ENCODE data around the gene FCMR.

Gene FCMR

DNA sequence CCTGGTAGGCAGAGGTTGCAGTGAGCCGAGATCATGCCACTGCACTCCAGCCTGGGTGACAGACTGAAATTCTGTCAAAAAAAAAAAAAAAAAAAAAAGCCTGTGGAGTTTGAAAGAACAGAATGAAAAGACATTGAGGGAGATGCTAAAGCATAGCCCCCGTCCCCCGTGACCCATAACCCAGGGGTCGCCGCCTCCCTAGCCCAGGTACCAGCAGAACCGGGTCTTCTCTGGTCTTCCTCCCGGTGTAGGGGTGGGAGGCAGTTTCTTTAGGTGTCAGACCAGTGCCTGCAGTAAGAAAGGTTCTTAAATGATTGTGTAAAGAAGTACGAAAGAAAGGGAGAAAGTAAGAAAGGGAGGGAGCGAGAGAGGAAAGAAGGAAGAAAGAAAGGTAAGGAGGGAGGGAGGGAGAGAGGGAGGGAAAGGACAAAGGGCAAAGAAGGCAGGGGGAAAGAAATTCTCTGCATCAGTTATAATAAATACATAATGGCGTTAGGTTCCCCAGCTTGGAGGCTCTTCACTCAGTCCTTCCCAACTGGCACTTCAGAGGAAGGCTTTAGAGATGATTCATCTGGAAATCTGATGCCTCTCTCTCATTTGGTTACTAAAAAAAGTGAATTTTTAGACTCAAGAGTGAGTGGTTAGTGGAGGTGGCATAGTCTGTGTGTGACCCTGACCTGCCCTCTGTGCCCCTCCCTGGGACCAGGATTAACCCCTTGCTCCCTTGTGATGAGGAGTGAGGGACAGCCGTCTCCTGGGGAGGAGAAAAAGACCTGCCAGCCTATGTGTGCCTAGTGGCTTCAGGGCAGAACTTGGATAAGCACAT, 23.4 kb downstream of the FCMR start:
- no peak for DNase-seq

DNA sequence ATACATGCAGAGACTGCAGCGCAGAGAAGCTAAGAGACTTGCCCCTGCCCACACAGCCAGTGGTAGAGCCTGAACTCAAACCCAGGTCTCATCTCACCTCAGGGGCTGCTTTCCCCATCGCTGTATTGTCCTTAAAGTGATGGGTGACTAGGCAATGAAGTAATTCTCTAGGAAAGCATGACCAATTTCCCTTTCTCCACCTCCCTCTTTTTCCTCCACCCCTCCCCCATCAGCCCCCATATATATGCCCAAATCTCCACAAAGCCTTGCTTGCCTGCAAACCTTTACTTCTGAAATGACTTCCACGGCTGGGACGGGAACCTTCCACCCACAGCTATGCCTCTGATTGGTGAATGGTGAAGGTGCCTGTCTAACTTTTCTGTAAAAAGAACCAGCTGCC, 24.6 kb downstream of the FCMR start, which contains the start of gene IL24:
TSS of gene IL24 (plus strand) at position 269 of the 400 bp plus-strand sequence. CDS start 390 bp downstream, outside the sequence.
- DNase-seq: no peak

DNA sequence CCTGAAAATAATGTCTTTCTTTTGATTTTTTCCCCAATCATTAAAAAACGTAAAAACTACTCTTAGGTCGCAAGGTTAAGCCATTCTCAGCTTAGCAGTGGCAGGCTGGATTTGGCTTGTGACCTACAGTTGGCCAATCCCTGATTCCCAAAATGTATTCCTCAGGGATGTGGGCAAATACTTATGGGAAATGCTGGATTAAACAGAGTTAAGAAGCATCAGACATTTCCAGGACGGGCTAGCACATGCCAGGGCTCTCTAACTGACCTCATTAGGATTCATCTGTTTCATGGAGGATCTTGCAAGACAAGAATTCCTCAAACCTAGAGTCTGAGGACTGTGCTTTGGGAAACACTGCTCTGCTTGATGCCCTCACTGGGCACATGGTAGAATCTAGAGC, 25.5 kb downstream of the FCMR start:
- DNase-seq: no peak

DNA sequence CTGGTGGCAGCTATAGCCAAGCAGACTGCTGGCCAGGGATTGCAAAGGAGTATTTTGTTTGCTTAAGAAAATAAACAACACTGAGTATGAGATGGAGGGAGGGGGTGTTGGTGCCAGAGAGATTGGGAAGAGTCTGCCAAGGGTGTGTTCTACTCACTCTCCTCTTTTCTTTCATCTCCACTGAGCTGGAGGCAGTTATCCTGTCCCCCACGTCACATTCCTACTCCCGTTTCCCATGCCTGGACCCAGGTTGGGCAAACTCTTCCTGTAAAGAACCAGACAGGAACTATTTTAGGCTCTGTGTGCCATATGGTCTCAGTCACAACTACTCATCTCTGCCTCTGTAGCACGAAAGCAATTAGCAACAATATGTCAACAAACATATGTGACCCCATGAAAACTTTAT, 25.9 kb downstream of the FCMR start:
- DNase-seq: no peak

DNA sequence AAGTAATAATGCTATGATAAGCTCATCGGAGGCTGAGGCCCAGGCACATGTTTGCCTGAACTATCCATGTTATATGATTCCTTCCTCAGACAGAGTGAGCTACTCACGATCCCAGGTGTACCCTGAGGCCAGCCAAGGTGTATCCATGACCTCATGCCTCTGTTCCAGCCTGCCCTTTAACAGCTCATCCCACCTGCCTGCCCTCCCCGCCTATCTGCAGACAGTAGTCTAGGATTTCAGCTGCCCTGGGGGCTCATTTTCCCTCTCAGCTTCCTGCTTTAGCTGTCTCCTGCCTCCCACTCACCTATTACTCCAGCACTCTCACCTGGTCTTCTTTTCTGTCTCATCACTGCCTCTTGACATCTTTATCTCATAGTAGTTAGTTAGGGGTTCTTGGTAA, 26.4 kb downstream of the FCMR start:
- DNase-seq: no peak

DNA sequence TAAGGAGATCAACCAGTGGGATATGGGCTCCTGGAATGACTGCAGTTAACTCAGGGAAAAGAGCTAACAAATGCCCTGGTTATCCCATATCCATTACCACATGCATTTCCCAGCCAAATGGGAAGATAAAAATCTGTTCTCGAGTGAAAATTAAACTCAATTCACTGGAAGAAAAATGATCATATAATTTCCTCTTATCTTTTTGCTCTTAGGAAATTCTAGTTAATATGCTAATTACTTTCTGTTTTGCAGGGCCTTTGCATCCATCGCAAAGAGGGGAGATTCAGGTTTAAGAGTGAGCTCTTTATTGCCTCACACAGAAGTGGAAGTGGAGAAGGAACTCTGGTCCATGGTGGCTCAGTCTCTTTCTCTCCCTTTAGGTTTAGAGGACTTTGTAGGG, 28.4 kb downstream of the FCMR start:
- DNase-seq: no peak

DNA sequence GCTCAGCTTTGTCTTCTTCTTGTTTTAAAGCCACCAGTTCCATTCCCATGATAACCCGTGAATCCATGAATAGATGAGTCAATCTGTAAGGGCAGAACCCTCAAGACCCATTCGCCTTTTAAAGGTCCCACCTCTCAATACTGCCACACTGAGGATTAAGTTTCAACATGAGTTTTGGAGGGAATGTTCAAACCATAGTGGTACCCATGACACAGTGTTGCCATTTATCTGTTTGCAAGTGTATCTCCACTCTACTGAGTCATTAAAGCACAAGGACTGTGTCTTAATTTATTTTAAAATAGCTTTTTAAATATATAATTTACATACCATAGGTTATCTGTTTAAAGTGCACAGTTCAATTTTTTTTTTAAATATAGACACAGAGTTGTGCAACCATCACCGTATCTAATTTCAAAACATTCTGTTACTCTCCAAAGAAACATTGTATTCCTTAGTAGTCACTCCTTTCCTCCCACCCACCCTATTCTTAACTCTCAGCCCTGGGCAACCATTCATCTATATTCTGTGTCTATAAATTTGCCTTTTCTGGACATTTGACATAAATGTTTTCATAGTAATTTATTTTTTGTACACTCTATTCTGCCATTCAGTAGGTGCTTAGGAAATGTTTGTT, 29.3 kb downstream of the FCMR start:
- DNase-seq: no peak

DNA sequence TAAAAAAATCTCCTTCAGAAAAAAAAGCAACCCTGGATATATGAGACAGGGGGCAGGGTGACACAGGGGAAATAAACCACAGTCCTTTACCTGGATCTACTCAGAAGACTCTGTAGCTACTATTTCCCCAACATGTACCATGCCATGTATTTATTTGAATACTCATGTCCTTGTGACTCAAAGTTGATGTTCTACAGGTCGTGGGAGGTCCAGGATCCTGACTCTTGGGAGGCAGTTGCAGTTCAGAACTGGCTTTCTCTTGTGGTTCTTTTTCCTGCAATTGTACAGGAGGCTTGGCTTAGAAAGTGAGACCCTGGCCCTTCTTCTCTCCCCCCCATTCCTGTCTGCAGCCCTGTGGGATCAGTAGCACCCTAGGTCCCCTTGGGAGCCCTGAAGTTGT, 30.3 kb downstream of the FCMR start:
- no peak for DNase-seq

DNA sequence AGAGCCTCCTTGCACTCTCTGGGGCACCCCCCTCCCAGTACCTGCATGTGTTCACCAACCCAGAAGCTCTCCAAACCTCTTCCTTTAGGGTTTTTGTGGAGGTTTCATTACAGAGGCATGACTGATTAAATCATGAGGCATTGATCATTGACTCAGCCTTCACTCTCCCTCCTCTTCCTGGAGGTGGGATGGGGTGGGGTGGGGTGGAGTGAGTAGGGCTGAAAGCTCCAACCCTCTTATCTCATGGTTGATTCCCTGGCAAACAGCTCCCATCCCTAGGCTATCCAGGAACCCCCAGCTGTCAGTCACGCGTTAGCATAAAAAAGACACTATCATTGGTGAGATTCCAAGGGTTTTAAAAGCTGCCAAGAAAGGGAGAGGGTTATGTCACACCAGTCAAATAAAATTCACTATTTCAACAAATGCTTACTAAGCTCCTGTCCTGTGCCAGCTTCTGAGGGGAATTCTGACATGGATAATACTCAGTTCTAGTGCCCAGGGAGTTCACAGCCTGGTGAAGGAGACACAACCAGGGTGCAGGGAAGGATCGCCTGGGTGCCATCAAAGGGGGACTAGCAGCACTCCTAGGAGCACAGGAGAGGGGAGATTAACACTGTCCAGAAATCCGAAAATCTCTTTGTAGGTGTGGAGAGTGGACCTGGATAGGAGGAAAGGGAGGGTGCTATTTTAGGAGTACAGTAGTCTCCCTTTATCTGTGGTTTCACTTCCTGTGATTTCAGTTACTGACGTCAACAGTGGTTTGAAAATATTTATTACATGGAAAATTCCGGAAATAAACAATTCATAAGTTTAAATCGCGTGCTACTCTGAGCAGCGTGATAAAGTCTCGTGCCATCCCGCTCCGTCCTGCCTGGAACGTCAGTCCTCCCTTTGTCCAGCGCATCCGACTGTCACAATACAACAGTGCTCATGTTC, 31.3 kb downstream of the FCMR start:
- peak; percentile 35 for DNase-seq

DNA sequence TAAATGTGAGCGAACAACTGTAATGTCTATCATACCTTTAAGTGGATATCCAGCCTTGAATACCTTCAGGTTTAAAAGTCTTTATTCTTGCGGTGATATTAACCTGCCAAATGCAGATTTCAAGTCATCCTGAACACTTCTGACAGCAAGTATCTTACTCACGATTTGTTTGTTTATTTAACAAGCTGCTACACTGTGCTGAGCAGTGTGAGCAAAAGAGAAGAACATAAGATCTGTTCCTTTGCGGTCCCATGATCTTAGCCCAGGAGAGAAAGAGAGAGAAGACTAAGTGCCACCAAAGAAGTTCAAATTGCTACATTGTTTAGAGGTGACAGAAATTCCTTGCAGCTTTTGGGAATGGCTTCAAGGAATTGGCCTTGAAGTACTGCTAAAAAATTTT, 34.0 kb downstream of the FCMR start:
- no peak for DNase-seq

DNA sequence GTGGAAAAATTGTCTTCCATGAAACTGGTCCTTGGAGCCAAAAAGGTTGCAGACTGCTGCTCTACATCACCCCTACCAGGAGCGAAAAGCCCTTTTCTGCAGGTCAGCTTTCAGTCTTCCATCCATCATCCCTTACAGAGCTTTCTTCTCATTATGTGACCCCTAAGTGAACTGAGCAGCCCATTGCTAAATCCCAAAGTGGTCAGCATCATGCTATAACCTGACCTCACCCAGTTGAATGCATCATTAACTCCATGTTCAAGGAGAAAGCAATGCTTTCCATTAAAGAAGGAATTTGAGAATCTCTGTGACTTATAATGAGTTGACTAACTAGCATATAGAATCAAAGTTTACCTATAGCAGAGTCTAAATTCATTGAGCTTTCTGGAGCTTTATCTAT, 34.9 kb downstream of the FCMR start:
- no peak for DNase-seq

DNA sequence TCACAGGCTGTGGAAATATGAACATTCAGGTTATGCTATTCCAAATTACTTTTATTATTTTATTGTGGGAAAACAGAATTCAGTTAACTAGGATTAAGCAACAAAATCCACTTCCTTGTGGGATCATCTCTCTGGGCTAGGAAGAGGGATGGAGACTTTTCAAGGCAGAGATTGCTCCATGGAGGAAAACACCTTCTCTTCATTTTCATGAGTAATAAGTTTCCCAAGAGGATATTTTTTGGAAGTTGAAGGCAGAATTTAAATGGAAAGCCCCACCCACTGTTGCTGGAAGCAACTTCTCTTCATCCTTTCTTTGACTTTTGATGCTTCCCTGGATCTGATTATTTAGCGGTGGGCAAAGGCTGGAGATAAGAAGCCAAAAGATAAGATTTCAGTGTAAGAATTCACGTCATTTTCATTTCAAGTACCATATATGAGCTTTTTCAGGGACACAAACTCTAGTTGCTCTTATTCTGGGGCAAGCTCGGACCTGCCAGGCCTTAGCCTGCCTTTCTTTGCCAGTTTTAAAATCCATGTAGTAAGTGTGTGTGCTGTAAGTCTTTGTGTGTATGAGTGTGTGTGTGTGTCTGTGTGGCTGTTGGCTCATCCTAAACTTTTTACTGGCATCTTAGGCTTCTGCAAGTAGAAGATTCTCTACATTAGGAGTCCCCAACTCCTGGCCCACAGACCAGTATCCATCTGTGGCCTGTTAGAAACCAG, 36.2 kb downstream of the FCMR start:
- DNase-seq: no peak

DNA sequence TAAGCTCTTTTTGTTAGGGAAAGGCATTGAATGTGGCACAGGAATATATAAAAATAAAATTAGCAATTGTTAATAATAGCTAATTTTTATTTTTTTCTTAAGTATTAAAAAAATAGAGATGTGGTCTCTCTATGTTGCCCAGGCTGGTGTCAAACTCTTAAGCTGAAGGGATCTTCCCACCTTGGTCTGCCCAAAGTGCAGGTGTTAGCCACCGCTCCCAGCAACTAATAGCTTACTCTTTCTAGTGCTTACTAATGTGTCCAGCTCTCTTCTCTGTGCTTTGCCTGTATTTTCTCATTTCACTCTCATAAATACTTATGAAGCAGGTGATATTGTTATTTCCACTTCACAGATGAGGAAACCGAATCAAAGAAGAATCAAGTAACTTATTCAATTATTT, 37.9 kb downstream of the FCMR start:
- no peak for DNase-seq

DNA sequence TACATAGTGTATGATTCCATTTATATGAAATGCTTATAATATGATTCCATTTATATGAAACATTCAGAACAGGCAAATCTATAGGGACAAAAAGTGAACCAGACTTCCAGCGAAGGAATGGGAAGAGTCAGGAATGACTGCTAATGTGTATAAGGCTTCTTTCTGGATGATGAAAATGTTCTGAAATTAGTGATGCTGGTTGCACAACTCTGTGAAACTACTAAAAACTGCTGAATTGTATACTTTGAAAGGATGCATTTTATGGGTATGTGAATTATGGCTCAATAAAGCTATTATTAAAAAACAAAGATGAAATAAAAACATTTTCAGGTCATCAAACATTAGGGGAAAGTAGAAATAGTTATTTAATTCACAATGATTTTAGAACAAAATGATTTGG, 38.6 kb downstream of the FCMR start:
- DNase-seq: no peak

DNA sequence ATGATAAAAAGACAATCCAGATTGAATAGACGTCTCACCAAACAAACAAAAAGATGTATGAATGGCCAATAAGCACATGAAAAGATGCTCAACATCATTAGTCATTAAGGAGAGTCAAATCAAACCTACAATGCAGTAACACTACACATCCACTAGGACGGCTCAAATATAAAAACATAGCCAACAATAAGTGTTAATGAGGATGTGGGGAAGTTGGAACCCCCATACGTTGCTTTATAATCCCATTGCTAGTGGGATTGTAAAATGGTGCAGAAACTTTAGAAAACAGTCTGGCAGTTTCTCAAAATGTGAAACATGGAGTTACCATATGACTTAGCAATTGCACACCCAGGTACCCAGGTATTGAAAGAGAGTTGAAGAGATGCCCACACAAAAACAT, 39.2 kb downstream of the FCMR start:
- peak; percentile 18 for DNase-seq

DNA sequence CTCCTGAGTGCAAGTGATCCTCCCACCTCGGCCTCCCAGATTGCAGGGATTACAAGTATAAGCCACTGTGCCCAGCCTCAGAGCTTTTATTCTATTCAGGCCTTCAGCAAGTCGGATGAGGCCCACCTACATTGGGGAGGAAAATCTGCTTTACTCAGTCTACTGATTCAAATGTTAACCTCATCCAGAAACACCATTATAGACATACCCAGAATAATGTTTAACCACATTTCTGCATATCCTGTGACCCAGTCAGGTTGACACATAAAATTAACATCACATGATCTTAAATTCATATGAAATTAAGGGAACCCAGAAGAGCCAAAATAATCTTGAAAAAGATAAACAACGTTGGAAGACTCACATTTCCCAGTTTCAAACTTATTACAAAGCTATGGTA, 41.4 kb downstream of the FCMR start:
- DNase-seq: no peak

DNA sequence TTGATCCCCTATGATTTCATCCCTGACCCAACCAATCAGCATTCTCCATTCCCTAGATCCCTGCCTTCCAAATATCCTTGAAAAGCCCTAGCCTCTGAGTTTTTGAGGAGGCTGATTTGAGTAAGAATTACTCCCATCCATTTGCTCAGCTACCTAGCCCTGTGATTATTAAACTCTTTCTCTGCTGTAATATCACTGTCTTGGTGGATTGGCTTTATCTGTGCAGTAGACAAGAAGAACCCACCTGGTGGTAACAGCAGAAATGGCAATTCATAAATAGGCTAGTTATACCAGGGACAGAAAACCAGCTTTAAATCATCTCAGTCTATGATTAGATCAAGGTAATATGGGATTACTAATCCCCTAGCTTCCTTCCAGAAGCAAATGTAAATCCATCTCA, 43.3 kb downstream of the FCMR start:
- peak; percentile 32 for DNase-seq

DNA sequence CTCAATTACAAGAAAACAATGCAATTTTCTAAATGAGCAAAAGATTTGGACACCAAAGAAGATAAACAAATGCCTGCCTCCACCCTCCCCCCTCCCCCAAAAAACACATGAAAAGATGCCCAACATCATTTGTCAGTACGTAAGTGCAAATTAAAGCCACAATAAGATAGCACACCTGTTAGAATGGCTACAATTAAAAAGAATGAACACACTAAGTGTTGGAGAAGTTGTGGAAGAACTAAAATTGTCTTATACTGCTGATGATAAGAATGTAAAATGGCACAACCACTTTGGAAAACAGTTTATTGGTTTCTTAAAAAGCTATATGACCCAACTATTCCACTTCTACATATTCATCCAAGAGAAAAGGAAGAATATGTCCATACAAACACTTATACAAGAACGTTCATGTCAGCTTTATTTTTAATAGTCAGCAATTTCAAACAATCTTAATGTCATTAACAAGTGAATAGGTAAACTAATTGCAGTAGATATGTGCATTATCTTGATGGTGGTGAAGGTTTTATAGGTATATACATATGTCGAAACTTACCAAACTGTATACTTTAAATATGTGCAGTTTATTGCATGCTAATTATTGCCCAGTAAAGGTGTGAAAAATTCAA, 45.9 kb downstream of the FCMR start:
- DNase-seq: no peak

DNA sequence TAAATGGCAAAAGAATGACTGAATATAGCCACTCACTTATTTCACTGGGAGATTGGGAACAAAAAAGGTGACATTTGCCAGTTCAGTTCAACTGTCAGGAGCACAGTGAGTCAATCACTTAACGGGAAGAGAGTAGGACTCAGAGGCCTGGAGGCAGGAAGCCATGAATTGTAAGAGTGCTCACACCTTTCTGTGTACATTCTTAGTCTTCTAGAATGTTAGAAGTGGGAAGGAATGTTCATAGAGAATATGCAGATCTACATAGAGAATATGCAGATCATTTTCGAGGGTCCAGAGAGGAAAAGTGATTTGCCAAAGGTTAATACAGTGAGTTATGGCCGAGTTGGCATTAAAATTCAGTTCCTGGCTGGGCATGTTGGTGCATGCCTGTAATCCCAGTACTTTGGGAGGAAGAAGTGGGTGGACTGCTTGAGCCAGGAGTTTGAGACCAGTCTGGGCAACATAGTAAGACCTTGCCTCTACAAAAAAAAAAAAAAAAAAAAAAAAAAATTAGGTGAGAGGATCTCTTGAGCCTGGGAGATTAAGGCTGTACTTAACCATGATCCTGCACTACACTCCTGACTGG, 48.0 kb downstream of the FCMR start:
- no peak for DNase-seq

DNA sequence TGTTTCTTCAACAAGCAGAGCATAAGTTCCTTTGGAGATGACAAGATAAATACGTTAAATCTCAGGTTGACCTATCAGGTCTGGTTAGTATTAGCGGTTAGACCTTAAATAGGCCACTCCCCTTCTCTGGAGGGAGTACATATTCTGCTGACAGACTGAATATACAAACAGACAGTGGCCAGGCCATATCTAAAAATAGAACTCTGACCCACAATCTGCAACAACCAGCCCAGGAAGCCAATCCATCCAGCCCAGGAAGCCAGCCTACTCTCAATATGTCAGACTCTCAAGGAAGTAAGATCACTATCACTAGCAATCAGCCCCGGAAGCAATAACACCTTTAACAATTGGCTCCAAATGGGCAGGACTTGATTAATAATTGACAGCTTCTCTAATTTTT, 49.6 kb downstream of the FCMR start:
- DNase-seq: no peak

DNA sequence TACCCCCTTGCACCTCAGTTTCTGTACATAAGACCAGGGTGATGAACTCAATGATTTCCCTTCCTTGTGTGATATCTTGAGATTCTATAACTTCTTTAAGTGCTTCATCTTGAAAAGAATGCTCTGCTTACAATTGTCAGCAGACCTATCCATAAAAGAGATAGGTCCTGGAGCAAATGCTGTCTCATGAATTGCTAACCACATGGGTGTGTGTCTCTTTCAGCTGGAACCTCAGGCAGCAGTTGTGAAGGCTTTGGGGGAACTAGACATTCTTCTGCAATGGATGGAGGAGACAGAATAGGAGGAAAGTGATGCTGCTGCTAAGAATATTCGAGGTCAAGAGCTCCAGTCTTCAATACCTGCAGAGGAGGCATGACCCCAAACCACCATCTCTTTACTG, 53.5 kb downstream of the FCMR start:
- peak; percentile 28 for DNase-seq

DNA sequence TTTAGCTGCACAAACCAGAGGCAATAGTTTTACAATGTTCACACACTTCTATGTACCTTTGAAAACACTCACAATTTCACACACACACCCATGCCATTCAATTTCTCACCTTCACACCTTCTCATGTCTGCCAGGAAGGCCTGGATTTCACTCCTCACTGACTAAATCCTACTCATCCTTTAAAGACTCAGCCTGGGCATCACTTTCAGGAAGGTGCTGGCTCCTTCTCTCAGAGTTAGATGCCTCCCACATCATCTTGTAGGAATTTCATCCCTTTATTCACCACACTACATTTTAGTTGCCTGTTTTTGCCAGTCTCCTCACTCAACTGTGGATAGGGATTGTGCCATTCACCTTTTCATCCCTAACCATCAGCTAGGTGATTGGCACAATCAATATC, 54.0 kb downstream of the FCMR start:
- no peak for DNase-seq

Data from hematopoietic multipotent progenitor cell treated with erythropoietin and hydrocortisone succinate and interleukin-3 and kit ligand, for 4 days (in vitro differentiated cells).